Karpas-422 (cell line): ENCODE measurements around the gene PUS10. TPM values are rescaled to one million over a fixed set of nuclear protein-coding genes. Genes with fewer than 3 reads are reported as not detected.
"Not testable (repeated sequence)": the region's sequence is repeated elsewhere in the genome, so short reads cannot be mapped to it uniquely, and the experiment has no call there.

Source experiments
- DNase-seq: peaks from one replicate; pipeline ENCODE4 v3.0.0-alpha.2; 2015
- H2AFZ ChIP-seq: fragments of 200-600 bp; sonication (generic); 2 replicates; pipeline ENCODE4 v1.6.1; 2014; ENCODE audit warnings: antibody characterized with exemption, low read length, mixed read lengths
- H3K27ac ChIP-seq: fragments of 200-600 bp; sonication (generic); 2 replicates; pipeline ENCODE4 v1.5.1; 2014; ENCODE audit warnings: mild to moderate bottlenecking, low read length, moderate library complexity
- H3K27me3 ChIP-seq: fragments of 200-600 bp; sonication (generic); 2 replicates; pipeline ENCODE4 v1.6.1; 2014; ENCODE audit warnings: low read length, mixed read lengths
- H3K36me3 ChIP-seq: fragments of 200-600 bp; sonication (generic); 2 replicates; pipeline ENCODE4 v1.6.1; 2014; ENCODE audit warnings: low read length, mixed read lengths; ENCODE audit not compliant: insufficient read depth
- H3K4me1 ChIP-seq: fragments of 200-600 bp; sonication (generic); 2 replicates; pipeline ENCODE4 v1.6.1; 2014; ENCODE audit warnings: mild to moderate bottlenecking, low read length, mixed read lengths
- H3K4me2 ChIP-seq: fragments of 200-600 bp; sonication (generic); 2 replicates; pipeline ENCODE4 v1.6.1; 2014; ENCODE audit warnings: low read length, low read depth, mild to moderate bottlenecking; ENCODE audit not compliant: poor library complexity, severe bottlenecking
- H3K4me3 ChIP-seq: fragments of 200-600 bp; sonication (generic); 2 replicates; pipeline ENCODE4 v1.5.1; 2014; ENCODE audit warnings: mild to moderate bottlenecking, antibody characterized with exemption, low read length, mixed read lengths
- H3K79me2 ChIP-seq: fragments of 200-600 bp; sonication (generic); 2 replicates; pipeline ENCODE4 v1.6.1; 2014; ENCODE audit warnings: mild to moderate bottlenecking, low read length, mixed read lengths
- H3K9ac ChIP-seq: fragments of 200-600 bp; sonication (generic); 2 replicates; pipeline ENCODE4 v1.6.0; 2014; ENCODE audit warnings: low read length
- H3K9me2 ChIP-seq: fragments of 200-600 bp; sonication (generic), shearing (Covaris generic); replicated peaks from 2 replicates; pipeline ENCODE4 v1.6.0; 2014; ENCODE audit warnings: mild to moderate bottlenecking, low read length, moderate library complexity; ENCODE audit not compliant: insufficient read depth
- H3K9me3 ChIP-seq: fragments of 300-700, 200-600 bp; sonication (generic); 2 replicates; pipeline ENCODE4 v1.6.1; 2014; ENCODE audit warnings: low read length, mixed read lengths
- H4K20me1 ChIP-seq: fragments of 200-600 bp; sonication (generic); 2 replicates; pipeline ENCODE4 v1.6.1; 2014; ENCODE audit warnings: mild to moderate bottlenecking, antibody characterized with exemption, low read length, low read depth; ENCODE audit not compliant: insufficient read depth
- total RNA-seq: library from RNA; depleted of rRNA; stranded (reverse); fragments of >200 nt; shearing (Covaris generic); gene quantifications from 2 replicates; pipeline ENCODE4 v1.2.3, GENCODE V29; 2014; ENCODE audit warnings: low replicate concordance

The PUS10 gene
- total RNA-seq, 1 experiment from 2014 or later: 18.8 TPM

- no peaks in the 10 kb centered on the region for H4K20me1 ChIP-seq
Measured at GRCh38 chr2:61018318-61018755, 282 bp upstream of the PUS10 start.

GRCh38 chr2:61017003-61017555 is 976 bp downstream of the PUS10 start:
- peaks cover 82% of the 10 kb centered on the region for H3K79me2 ChIP-seq
- no peaks in the 10 kb centered on the region for H3K27me3 ChIP-seq
- H2AFZ ChIP-seq: peak overlapping the region; percentile 96
- no peaks in the 10 kb centered on the region for H4K20me1 ChIP-seq
- peaks cover 6% of the 10 kb centered on the region; the same call in 1 of the 2 replicates for H3K9me3 ChIP-seq
- peaks cover 18% of the 10 kb centered on the region for H3K36me3 ChIP-seq
- no peaks in the 10 kb centered on the region for H3K9me2 ChIP-seq
- DNase-seq: peak; percentile 95
- peak overlapping the region; percentile 85 for H3K9ac ChIP-seq
- H3K4me3 ChIP-seq: peak overlapping the region; percentile 87
- H3K4me2 ChIP-seq: peak overlapping the region; percentile 95
- peaks cover 33% of the 10 kb centered on the region for H3K4me1 ChIP-seq
- peak overlapping the region; percentile 78 for H3K27ac ChIP-seq

More at GRCh38 chr2:61018318-61018755, 282 bp upstream of the PUS10 start:
- H3K36me3 ChIP-seq: peaks cover 29% of the 10 kb centered on the region
- H3K27me3 ChIP-seq: no peaks in the 10 kb centered on the region
- peak overlapping the region; percentile 95 for H3K4me2 ChIP-seq
- peaks cover 11% of the 10 kb centered on the region; the same call in 1 of the 2 replicates for H3K9me3 ChIP-seq
- H3K79me2 ChIP-seq: peaks cover 92% of the 10 kb centered on the region
- no peak for DNase-seq
- H3K9ac ChIP-seq: peak overlapping the region; percentile 85
- H2AFZ ChIP-seq: peak overlapping the region; percentile 96; the same call in 1 of the 2 replicates
- H3K27ac ChIP-seq: peak overlapping the region; percentile 78
- H3K4me3 ChIP-seq: peak overlapping the region; percentile 87
- no peaks in the 10 kb centered on the region for H3K9me2 ChIP-seq
- H3K4me1 ChIP-seq: peaks cover 30% of the 10 kb centered on the region

DNA sequence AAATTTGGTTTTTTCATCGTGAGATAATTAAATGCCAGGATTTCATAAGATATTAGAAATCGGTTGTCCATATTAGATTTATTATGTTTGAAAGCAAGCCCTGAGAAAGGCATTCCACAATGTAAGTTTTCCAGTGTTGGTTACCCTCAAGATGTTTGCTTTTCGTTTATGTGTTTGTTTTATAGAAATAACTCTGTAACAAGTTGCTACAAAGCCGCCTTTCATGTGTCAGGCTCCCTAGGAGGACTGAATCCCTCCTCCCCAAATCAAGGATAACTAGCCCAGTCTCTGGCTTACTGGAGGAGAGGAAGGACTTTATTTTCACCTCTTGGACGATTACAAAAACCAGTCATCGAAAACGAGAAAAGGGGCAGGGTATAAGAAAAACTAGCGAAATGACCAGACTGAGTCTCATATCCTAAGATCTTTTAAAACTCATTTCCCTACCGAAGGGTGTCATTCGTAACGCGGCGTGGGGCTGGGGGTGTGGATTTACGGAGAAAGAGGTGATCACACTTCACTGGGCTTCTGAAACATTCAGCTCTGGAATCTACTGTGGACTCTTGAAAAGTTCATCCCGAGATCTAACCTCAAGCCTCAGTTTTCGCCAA is 1.6 kb downstream of the PUS10 start:
- Histone ChIP-seq H3K9me2 (no peaks in the 10 kb centered on the region), H3K4me1 (peaks cover 33% of the 10 kb centered on the region), H2AFZ (peak overlapping the region; percentile 96), H3K36me3 (peaks cover 17% of the 10 kb centered on the region), H3K9me3 (peaks cover 6% of the 10 kb centered on the region; the same call in 1 of the 2 replicates), H3K27me3 (no peaks in the 10 kb centered on the region), H3K4me3 (peak overlapping the region; percentile 87), H3K9ac (peak overlapping the region; percentile 85), H3K27ac (peak overlapping the region; percentile 78), H4K20me1 (no peaks in the 10 kb centered on the region), H3K4me2 (peak overlapping the region; percentile 95), H3K79me2 (peaks cover 76% of the 10 kb centered on the region)
- DNase-seq: peak; percentile 69

DNA sequence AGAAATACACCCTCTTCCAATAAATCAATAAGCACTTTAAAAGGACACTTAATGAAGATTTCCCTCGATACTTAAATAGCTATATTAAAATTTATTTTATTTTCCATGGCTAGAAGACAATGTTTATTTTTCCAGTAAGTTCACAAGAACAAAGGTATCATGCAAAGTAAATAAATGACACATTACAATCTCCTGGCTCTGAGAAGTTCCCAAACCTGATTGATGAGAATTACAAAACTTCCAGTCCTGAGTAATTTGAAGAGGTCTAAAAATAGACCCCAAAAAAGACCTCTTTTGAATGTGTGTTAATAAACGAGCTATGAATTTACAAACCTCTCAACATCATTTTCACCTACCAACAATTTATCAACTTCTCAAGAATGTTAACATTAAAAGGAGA is 2.1 kb downstream of the PUS10 start:
- peaks cover 11% of the 10 kb centered on the region for H3K36me3 ChIP-seq
- no peaks in the 10 kb centered on the region for H3K27me3 ChIP-seq
- peak overlapping the region; percentile 96 for H2AFZ ChIP-seq
- no peaks in the 10 kb centered on the region for H3K9me2 ChIP-seq
- peak overlapping the region; percentile 78 for H3K27ac ChIP-seq
- peak overlapping the region; percentile 95 for H3K4me2 ChIP-seq
- DNase-seq: no peak
- peaks cover 74% of the 10 kb centered on the region for H3K79me2 ChIP-seq
- peaks cover 33% of the 10 kb centered on the region for H3K4me1 ChIP-seq
- peaks cover 3% of the 10 kb centered on the region; the same call in 1 of the 2 replicates for H3K9me3 ChIP-seq
- H4K20me1 ChIP-seq: no peaks in the 10 kb centered on the region
- peak overlapping the region; percentile 85 for H3K9ac ChIP-seq
- H3K4me3 ChIP-seq: peak overlapping the region; percentile 87

DNA sequence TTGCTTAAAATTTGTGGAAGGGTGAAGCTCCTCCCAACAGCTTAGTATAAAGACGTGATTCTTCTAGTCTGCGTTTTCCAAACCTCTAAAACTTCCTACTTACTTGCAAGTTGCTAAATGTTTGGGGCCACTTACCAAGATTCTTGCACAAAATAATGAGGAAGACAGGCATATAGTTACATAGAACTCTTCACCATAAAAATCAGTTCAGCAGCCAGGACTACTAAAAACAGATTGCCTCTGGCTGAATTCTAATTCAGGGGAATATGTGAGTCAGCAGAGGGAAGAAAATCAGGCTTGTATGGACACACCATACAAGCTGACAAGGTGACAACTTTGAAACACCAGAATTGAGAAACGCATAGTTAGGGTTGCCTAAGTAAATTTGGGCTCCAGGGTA is 3.3 kb downstream of the PUS10 start:
- Histone ChIP-seq H3K27ac (peak overlapping the region; percentile 33), H3K36me3 (no peaks in the 10 kb centered on the region), H3K9me2 (no peaks in the 10 kb centered on the region), H3K4me3 (no peak overlapping the region), H2AFZ (0 out of 2 replicates have a peak overlapping the region, but pooled peaks have one; percentile 0), H3K4me1 (peaks cover 32% of the 10 kb centered on the region), H3K27me3 (no peaks in the 10 kb centered on the region), H4K20me1 (no peaks in the 10 kb centered on the region), H3K79me2 (peaks cover 62% of the 10 kb centered on the region), H3K9ac (no peak overlapping the region), H3K4me2 (peak overlapping the region; percentile 9), H3K9me3 (no peaks in the 10 kb centered on the region)
- no peak for DNase-seq

DNA sequence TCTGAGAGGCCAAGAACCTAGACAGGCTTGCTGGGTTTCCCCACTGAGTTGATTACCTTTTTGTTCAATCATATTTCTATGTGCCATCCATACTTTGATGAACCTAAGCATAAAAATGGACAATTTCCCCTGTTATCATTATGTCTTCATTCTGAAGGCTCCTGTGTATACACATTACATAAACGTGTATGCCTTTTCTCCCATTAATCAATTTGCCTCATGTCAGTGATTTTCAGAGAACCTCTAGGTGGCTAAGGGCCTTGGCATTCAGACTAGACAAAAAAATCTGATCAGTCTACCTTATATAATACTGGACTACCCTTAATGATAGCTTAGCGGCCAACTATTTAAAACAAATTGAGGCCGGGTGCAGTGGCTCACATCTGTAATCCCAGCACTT is 4.7 kb downstream of the PUS10 start:
- no peak overlapping the region for H3K4me2 ChIP-seq
- no peak overlapping the region for H3K4me3 ChIP-seq
- DNase-seq: no peak
- H3K27ac ChIP-seq: no peak overlapping the region
- peaks cover 48% of the 10 kb centered on the region for H3K79me2 ChIP-seq
- H3K9ac ChIP-seq: no peak overlapping the region
- H3K9me3 ChIP-seq: no peaks in the 10 kb centered on the region
- no peaks in the 10 kb centered on the region for H4K20me1 ChIP-seq
- no peak overlapping the region for H2AFZ ChIP-seq
- no peaks in the 10 kb centered on the region for H3K27me3 ChIP-seq
- peaks cover 22% of the 10 kb centered on the region for H3K4me1 ChIP-seq
- no peaks in the 10 kb centered on the region for H3K36me3 ChIP-seq
- no peaks in the 10 kb centered on the region for H3K9me2 ChIP-seq

DNA sequence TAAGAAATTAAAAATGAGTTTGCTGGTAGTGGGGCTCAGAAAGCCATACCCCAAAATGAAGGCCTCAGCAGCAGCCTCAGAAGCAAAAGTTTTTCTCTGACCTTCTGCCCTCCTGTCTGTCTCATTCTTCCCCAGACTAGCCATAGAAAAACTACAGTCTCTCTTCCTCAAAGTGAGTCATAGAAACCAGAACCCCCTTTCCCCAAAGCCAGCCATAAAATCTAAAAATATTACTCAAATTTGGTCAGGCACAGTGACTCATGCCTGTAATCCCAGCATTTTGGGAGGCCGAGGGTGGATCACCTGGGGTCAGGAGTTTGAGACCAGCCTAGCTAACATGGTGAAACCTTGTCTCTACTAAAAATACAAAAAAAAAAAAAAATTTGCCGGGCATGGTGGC is 5.8 kb downstream of the PUS10 start:
- Histone ChIP-seq H3K4me1 (peaks cover 22% of the 10 kb centered on the region), H3K79me2 (peaks cover 39% of the 10 kb centered on the region)
- not testable (repeated sequence) for H3K9ac ChIP-seq, DNase-seq, H3K27ac ChIP-seq, H3K9me2 ChIP-seq, H3K36me3 ChIP-seq, H4K20me1 ChIP-seq, H3K27me3 ChIP-seq, H3K4me3 ChIP-seq, H3K9me3 ChIP-seq, H3K4me2 ChIP-seq, H2AFZ ChIP-seq

GRCh38 chr2:61011678-61012077 is 6.4 kb downstream of the PUS10 start:
- no peaks in the 10 kb centered on the region for H3K9me2 ChIP-seq
- no peaks in the 10 kb centered on the region for H3K27me3 ChIP-seq
- H2AFZ ChIP-seq: no peak overlapping the region
- H3K36me3 ChIP-seq: no peaks in the 10 kb centered on the region
- no peak overlapping the region for H3K27ac ChIP-seq
- H3K79me2 ChIP-seq: peaks cover 36% of the 10 kb centered on the region
- no peaks in the 10 kb centered on the region for H3K9me3 ChIP-seq
- no peaks in the 10 kb centered on the region for H4K20me1 ChIP-seq
- H3K4me1 ChIP-seq: peaks cover 22% of the 10 kb centered on the region
- H3K4me2 ChIP-seq: no peak overlapping the region
- no peak for DNase-seq
- H3K4me3 ChIP-seq: no peak overlapping the region
- H3K9ac ChIP-seq: no peak overlapping the region
